Measurements from ENCODE around the gene RASD2.

The RASD2 gene

DNA sequence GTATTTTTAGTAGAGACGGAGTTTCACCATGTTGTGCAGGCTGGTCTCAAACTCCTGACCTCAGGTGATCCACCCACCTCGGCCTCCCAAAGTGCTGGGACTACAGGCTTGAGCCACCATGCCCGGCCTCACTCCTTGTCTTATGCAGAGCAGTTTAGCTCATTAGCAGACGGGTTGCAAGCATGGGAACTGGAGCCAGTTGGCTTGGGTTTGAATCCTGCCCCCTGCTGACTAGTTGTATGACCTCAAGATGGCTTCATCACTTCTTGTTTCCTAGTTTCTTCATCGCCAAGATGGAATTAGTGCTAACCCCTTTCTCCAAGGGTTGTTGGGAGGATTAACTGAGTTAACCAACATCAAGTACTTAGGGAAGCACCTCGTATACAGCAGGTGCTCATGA is 23.4 kb upstream of the RASD2 start:
- TF ChIP-seq POLR2A (IDR thresholded peaks at IDR 0.05; ENCODE audit: extremely low read depth, insufficient read length) (no peak), MYC (IDR thresholded peaks at IDR 0.05; ENCODE audit: low read depth, low read length) (no peak)
- TF ChIP-seq, protein P1, sequence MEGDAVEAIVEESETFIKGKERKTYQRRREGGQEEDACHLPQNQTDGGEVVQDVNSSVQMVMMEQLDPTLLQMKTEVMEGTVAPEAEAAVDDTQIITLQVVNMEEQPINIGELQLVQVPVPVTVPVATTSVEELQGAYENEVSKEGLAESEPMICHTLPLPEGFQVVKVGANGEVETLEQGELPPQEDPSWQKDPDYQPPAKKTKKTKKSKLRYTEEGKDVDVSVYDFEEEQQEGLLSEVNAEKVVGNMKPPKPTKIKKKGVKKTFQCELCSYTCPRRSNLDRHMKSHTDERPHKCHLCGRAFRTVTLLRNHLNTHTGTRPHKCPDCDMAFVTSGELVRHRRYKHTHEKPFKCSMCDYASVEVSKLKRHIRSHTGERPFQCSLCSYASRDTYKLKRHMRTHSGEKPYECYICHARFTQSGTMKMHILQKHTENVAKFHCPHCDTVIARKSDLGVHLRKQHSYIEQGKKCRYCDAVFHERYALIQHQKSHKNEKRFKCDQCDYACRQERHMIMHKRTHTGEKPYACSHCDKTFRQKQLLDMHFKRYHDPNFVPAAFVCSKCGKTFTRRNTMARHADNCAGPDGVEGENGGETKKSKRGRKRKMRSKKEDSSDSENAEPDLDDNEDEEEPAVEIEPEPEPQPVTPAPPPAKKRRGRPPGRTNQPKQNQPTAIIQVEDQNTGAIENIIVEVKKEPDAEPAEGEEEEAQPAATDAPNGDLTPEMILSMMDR (IDR thresholded peaks at IDR 0.05; ENCODE audit: low read depth, low read length) = no peak
- TF ChIP-seq, protein P2, sequence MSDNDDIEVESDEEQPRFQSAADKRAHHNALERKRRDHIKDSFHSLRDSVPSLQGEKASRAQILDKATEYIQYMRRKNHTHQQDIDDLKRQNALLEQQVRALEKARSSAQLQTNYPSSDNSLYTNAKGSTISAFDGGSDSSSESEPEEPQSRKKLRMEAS (IDR thresholded peaks at IDR 0.05; ENCODE audit: low read depth, low read length) = no peak
- DNase-seq (ENCODE audit: low read depth) = peak; percentile 36
- H3K4me3 ChIP-seq (ENCODE audit: low read depth, low read length) = no peak overlapping the region

DNA sequence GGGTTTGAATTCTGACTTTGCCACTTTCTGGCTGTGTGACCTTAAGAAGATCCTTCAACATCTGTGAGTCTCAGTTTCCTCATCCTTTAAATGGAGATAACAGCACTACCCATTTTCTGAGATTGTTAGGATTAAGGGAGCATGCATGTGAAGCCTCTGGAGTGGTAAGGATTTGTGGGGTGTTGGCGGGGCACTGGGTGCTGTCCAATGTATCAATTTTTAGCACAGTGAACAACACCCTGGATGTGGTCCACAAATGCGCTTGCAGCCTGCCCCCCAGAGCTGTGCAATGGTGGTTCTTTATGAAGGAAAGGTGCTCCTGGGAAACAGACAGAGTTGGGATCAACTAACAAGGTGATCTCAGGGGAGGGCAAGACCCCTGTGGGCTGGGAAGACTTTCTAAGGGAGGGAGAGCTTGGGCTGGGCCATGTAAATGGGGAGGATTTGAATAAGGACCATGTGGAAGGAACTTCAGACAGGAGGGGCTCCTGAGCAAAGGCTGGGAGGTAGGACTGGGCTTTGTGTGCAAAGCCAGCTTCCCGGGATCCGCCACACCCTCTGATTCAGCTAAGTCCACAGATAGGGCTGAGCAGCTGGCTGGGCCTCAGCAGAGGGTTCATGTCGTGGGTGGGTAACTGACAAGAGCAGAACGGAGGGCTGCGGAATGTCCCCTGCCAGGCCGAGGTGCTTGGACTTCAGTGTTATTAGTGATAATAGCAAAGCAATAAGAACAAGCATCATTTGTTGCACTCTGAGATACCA is 22.7 kb upstream of the RASD2 start:
- no peak for DNase-seq (ENCODE audit: low read depth)
- H3K4me3 ChIP-seq (ENCODE audit: low read depth, low read length) = no peak overlapping the region
- TF ChIP-seq, protein P2 (IDR thresholded peaks at IDR 0.05; ENCODE audit: low read depth, low read length) = no peak
- no peak for TF ChIP-seq POLR2A (IDR thresholded peaks at IDR 0.05; ENCODE audit: extremely low read depth, insufficient read length)
- TF ChIP-seq, protein P1 (IDR thresholded peaks at IDR 0.05; ENCODE audit: low read depth, low read length) = no peak
- no peak for TF ChIP-seq MYC (IDR thresholded peaks at IDR 0.05; ENCODE audit: low read depth, low read length)

DNA sequence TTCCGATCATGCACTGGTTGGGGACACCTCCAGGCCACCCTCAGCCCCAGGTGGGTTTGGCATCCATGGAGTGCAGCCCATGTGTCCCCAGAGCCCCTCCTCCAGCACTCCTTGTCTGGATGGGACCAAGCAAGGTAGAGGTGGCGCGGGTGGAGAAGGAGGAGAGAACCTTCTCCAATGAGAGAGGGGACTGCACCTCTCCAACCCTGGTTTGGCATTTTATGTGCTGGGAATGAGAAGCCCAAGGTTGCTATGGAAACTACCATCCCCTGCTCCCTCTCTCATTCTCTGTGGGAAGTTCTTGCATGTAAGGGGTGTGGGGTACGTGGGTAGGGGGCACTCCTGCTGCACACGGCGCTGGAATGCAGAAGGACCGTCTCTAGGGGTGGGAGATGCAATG is 21.8 kb upstream of the RASD2 start:
- TF ChIP-seq, protein P1 (IDR thresholded peaks at IDR 0.05; ENCODE audit: low read depth, low read length) = no peak
- TF ChIP-seq, protein P2 (IDR thresholded peaks at IDR 0.05; ENCODE audit: low read depth, low read length) = no peak
- TF ChIP-seq POLR2A (IDR thresholded peaks at IDR 0.05; ENCODE audit: extremely low read depth, insufficient read length) (no peak), MYC (IDR thresholded peaks at IDR 0.05; ENCODE audit: low read depth, low read length) (no peak)
- H3K4me3 ChIP-seq (ENCODE audit: low read depth, low read length) = no peak overlapping the region
- no peak for DNase-seq (ENCODE audit: low read depth)

DNA sequence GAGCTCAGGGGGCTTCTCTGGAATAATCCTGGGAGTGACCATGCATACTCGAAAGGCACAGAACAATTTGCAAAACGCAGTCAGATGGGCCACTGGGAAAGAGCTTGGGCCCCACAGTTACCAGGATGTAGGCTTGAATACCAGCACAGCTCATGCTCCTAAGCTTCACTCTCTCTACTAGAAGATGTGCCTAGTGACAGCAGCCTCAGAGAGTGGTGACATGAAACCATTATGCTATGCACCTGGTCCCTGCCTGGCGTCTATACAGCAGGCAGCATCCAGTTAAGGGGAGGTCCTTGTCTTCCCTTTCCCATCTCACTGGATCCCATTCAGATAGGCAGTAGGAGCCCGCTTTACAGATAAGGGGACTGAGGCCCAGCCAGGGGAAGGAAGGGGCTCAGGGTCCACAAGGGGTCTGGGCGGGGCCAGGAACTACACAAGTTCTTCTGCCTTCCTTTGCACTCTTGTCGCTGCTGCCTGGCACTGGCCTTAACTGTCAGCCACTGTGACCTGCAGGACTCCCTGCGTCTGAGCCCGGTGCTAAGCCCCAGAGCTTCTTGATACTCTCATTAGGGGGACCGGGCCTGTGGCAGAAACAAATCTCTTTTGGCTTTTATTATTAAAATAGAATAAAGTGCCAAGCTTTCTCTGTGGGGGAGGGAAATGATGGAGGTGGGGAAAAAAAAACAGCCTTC is 21.2 kb upstream of the RASD2 start:
- H3K4me3 ChIP-seq (ENCODE audit: low read depth, low read length) = no peak overlapping the region
- no peak for DNase-seq (ENCODE audit: low read depth)
- no peak for TF ChIP-seq MYC (IDR thresholded peaks at IDR 0.05; ENCODE audit: low read depth, low read length)
- no peak for TF ChIP-seq POLR2A (IDR thresholded peaks at IDR 0.05; ENCODE audit: extremely low read depth, insufficient read length)
- TF ChIP-seq, protein P1 (IDR thresholded peaks at IDR 0.05; ENCODE audit: low read depth, low read length) = no peak
- TF ChIP-seq, protein P2 (IDR thresholded peaks at IDR 0.05; ENCODE audit: low read depth, low read length) = no peak

DNA sequence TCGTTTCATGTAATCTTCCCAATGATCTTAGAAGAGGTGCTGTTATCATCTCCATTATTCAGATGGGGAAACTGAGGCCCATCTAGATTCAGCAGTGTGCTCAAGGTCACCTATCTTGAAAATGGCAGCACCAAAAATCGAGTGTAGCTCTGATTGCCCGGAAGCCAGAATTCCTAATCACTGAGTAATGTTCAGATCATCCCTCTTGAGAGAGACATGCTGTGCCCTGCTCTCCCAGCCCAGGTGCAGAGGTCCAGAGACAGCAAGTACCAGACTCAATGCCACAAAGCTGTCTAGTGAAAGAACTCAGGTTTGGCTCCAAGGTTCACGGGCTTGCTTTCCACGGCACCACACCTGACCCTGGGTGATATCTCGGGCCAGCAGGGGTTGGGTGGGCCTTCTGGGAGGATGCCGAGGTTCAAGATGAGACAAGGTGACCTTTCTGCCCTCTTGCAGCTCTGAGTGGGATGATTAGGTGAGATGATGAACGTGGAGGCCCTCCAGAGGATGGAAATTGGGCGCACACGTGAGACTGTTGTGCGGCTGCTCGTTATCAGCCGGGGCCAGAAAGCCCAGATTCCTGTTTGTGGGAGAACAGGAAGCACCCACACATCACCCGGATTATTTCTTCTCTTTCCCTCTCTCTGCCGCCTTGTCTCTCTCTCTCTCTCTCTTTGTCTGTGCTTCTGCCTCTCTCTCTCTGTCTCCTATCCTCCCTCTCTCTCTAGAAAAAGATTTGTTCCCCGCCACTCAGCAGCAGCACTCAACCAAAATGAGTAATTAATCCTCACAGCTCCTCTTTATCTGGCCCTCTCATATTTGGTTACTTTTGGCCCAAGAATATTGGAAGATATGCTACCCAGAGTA is 19.0 kb upstream of the RASD2 start:
- DNase-seq (ENCODE audit: low read depth) = no peak
- no peak overlapping the region for H3K4me3 ChIP-seq (ENCODE audit: low read depth, low read length)
- no peak for TF ChIP-seq MYC (IDR thresholded peaks at IDR 0.05; ENCODE audit: low read depth, low read length)
- TF ChIP-seq, protein P1 (IDR thresholded peaks at IDR 0.05; ENCODE audit: low read depth, low read length) = no peak
- TF ChIP-seq, protein P2 (IDR thresholded peaks at IDR 0.05; ENCODE audit: low read depth, low read length) = no peak
- TF ChIP-seq POLR2A (IDR thresholded peaks at IDR 0.05; ENCODE audit: extremely low read depth, insufficient read length) = no peak

All from NB4 (cell line).